ENCODE data around the gene PPIF.
A peak's percentile ranks its signal among the peaks of the same experiment; 100 is the strongest.
"Not testable (repeated sequence)": the region's sequence is repeated elsewhere in the genome, so short reads cannot be mapped to it uniquely, and the experiment has no call there.

The PPIF gene

DNA sequence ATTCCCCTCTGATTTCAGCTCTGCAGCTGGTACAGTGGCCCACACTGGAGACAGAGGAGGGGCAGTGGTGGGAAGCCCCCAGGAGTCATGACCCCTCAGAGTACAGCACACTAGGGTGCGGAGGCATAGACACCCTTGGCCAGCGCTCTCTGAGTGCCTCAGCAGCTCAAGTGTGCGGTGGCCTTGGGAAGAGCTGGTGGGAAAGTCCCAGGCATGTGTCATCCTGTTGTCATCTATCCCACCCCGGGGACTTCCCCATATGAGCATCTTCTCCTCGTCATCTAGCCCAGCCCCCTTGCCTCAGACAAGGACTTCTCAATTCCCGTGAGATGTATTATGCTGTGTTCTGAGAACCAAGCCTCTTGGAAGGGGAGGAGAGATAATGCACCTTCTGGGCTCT is 15.6 kb upstream of the PPIF start:
- DNase-seq (ENCODE audit: low read depth) = peak; percentile 52

GRCh38 chr10:79332610-79333315 is 14.5 kb upstream of the PPIF start:
- DNase-seq (ENCODE audit: low read depth) = not testable (repeated sequence)

GRCh38 chr10:79333513-79333912 is 13.8 kb upstream of the PPIF start:
- DNase-seq (ENCODE audit: low read depth) = peak; percentile 50

DNA sequence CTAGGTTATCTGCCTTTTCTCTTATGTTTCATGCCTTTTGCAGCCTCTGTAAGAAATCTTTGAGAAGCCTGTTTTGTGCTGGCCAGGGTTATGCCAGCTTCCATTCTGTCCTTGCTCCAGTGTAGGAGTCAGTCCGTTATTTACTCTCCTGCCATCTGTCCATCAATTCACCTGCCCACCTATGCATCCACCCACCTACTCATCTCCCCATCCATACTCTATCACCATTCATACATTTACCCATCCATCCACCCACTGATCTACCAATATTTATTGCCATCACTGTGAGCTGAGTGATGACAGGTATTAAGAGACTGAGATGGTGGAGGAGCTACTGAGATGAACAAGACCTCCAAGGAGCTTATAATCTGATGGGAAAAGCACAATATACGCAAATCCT is 12.7 kb upstream of the PPIF start:
- DNase-seq (ENCODE audit: low read depth) = no peak

GRCh38 chr10:79335094-79335469 is 12.2 kb upstream of the PPIF start:
- DNase-seq (ENCODE audit: low read depth) = no peak

- no peak for DNase-seq (ENCODE audit: low read depth)
Measured at GRCh38 chr10:79335470-79336235, 11.6 kb upstream of the PPIF start.

DNA sequence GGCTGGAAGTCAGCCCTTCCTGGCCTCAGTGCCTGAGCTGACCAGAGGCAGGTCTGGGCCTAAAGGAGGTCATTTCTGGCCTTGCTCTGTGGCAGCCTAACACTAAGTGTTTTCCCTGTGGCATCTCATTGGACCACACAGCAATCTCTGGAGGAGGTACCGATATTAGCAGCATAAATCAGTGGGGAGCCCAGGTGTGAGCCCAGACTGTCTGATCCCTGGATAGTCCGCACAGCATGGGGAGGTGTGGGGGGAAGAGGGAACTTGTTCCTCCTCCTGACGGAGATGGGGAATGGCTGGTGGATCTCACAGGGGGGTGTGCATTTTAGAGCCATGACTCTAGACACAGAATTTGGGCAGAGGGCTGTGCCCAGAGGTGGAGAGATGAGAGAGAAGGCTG is 11.0 kb upstream of the PPIF start:
- DNase-seq (ENCODE audit: low read depth) = no peak

DNA sequence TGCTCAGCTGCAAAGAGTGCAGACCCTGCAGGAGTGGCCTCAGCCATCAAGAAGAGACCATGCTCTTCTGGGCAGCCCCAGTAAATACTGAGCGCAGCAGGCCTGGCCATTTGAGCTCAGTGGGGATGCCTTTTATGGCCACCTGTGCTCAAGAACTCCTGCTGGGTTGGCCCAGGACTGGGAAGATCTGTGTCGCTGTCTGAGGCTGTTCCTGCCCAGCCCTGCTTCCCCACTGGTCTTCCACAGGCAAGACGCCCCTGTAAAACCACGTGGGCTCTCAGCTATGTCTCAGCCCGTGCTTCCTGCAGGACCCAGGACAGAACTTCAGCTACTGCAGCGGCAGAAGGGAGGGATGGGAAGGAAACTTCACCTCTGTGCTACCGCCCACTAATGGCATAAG is 10.5 kb upstream of the PPIF start:
- no peak for DNase-seq (ENCODE audit: low read depth)

DNA sequence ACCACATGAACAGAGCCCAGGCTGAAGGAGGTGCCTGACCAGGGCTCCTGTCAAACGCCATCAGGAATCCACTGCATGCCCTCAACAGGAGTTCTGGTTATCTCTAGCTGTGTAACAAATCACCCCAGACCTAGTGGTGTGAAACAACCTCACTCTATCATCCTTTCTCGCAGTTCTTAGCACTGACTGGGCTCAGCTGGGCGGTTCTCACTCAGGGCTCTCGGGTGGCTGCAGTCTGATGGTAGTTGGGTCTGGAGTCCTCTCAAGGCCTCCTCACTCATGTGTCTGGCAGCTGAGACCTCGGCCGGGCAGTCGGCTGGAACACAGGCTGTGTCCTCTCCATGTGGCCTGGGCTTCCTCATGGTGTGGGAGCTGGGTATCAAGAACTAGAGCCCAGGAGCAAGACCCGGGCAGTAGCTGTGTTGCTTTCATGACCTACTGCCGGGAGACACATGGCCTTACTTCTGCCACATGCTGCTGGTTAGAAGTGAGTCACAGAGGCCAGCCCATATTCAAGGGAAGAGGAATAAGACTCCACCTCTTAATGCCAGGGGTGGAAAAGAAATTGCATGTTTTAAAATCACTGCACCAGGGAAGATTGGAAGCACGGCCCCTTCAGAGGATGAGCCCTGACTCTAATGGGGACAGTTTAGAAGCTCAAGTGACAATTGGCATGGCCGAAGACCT is 9.3 kb upstream of the PPIF start:
- DNase-seq (ENCODE audit: low read depth) = not testable (repeated sequence)

GRCh38 chr10:79339266-79339665 is 8.0 kb upstream of the PPIF start:
- no peak for DNase-seq (ENCODE audit: low read depth)

- DNase-seq (ENCODE audit: low read depth) = no peak
Measured at GRCh38 chr10:79340646-79341244, 6.5 kb upstream of the PPIF start.

- DNase-seq (ENCODE audit: low read depth) = no peak
Measured at GRCh38 chr10:79342295-79342761, 4.9 kb upstream of the PPIF start.

- DNase-seq (ENCODE audit: low read depth) = no peak
Measured at GRCh38 chr10:79342811-79343561, 4.3 kb upstream of the PPIF start.

GRCh38 chr10:79344502-79345195 is 2.6 kb upstream of the PPIF start:
- DNase-seq (ENCODE audit: low read depth) = no peak

DNA sequence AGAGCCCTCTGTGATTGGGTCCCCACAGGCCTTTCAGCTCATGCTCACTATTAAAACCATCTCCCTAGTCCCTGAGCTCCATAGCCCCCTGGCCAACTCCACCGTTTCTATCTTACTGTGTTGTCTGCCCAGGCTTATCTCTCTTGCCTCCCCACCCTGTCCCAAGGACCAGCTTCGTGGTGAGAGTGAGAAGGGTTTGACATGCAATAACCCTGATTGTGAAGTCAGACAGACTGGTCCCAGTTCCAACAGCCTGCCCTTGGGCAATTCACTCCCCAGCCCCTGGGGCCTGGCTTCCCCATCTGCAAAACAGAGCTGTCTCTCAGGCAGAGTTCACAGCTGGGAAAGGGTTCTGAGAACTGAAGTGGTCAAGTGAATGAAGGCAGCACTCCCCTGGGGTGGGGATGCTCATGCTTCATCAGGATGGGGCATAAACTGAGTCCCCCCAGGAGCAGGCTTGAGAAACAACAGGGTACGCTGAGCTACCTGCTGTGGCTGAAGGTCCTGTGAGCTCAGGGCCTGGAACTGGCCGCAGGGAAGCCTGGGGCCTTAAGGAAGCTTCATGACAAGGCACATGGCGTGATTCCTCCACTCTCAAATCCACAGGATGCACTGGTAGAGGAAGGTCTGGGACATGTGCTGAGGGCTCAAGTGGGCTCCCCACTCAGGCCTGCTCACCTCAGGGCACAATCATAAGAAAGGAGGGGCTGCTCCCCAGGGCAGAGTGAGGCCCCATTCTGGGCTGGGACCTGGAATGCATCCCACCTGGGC is 1.8 kb upstream of the PPIF start:
- peak; percentile 23 for DNase-seq (ENCODE audit: low read depth)

DNA sequence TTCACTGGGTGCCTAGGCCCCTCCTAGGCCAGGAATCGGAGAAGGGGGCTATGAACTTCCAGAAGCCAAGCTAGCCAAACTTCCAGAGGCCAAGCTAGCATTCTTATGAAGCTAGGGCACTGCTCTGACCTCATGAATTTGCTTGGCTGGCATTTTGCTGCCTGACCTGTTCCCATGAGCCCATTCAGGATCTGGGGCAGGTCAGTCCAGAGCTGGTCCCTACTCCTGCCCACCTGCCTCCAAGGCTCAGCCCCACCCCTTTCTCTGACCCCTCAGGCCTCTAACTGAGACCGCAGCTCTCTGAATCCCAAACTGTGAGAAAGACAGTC is 1.3 kb upstream of the PPIF start:
- DNase-seq (ENCODE audit: low read depth) = no peak

- DNase-seq (ENCODE audit: low read depth) = no peak
Measured at GRCh38 chr10:79346388-79347225, 662 bp upstream of the PPIF start.

DNA sequence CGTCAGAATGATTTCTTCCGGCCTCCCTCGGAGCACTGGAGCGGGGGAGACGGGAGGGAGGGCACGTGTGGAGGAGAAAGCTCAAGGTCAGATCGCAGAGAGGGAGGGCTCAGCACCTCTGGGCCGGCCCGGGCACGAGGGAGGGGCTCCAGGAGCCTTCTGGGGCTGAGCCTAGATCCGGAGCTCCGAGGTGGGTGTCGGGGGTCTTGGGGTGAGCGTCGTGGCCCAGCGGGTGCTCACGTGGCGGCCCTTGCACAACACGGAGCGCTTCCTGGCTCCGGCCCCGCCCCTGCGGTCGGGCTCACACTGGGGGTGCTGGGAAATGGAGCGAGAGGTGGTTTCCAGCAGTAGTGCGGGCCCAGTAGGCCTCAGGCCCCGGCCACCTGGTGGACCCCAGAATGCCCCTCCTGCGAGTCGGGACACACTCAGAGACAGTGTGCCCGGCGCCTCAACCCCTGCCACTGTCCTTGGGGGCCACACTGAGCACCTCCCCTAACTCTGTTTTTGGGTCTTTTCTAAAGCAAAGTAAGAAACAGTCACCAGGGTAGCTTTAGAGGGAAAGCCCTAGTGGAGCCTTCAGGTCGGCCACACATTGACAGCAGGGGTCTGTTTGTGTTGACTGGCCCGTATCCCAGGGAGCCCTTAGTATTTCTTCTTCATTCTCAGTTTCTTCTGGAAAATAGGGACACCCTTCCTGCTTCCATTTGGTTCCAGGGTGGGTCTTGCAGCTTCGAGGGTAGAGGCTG is 798 bp downstream of the PPIF start:
- DNase-seq (ENCODE audit: low read depth) = peak; percentile 74

GRCh38 chr10:79348640-79348988 is 1.3 kb downstream of the PPIF start:
- DNase-seq (ENCODE audit: low read depth) = no peak
